GM19452 (cell line): ENCODE results near the gene VSIG10L2.

Experiments used
- ATAC-seq: cut with Tn5 transposase; IDR thresholded peaks from one replicate; pipeline ENCODE4 v1.9.1; 2021; ENCODE audit not compliant: unreplicated experiment

VSIG10L2 gene

DNA sequence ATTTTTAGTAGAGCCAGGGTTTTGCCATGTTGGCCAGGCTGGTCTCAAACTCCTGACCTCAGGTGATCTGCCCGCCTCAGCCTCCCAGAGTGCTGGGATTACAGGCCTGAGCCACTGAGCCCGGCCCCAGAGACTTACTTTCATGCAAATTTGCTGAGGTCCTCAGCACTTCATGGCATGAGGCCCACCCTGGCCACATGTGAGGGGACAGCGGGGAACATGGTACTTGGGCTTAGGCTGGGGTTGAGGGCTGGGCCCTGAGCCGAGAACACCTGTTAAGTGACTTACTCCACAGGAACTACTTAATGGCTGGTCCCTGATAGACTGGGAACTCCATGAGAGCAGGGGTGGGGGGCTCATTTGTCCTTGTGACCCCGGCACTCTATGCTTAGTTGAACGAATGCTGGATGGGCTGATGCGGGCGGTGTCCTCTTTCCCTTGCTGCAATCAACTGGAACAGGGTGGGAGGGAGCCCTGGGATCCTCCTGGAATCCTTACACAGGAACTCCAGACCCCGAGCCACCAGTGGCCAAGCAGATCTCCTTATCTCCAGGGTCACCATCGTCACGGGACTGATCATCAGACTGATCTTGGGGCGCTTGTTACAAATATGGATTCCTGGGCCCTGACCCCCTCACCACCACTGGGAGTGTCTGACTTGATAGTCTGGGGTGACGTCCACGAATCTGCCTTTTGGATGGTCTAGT is 1.0 kb downstream of the VSIG10L2 start:
- no peak for ATAC-seq

DNA sequence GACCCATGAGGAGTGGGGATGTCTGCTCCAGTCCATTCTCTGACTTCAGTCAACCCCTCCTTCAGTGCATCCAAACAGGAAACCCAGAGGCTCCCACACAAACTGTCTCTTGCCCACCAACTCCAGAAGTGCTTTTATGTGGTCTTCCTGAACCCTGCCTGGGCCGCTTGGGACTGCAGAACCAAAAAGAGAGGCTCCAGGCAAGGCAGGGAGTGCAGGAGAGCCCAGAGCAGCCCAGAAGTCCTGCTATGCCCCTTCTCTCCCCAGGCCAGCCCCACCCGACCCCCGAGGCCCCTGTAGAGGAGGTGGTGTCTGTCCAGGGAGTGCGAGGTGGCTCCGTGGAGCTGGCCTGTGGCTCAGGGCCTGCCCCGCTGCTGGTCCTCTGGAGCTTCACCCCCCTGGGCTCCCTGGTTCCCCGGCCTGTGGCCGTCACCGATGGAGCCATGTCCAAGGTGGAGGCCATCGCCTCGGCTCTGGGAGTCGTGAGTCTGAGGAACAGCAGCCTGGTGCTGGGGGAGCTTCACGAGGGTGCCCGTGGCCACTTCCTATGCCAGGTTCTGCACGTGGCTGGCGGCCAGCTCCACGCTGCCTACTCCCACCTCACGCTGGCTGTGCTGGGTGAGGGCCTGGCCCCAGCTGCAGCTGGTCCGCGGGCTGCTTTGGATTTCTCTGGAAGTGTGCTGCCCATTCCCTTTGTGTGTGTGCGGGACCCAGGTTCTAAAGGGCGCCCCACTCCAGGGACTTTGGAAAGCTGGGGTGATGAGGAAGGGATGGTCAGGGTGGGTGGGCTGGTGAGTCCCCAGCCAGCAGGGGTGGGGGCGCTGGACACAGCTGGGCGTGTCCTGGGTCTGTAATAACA is 1.8 kb downstream of the VSIG10L2 start:
- ATAC-seq = no peak

DNA sequence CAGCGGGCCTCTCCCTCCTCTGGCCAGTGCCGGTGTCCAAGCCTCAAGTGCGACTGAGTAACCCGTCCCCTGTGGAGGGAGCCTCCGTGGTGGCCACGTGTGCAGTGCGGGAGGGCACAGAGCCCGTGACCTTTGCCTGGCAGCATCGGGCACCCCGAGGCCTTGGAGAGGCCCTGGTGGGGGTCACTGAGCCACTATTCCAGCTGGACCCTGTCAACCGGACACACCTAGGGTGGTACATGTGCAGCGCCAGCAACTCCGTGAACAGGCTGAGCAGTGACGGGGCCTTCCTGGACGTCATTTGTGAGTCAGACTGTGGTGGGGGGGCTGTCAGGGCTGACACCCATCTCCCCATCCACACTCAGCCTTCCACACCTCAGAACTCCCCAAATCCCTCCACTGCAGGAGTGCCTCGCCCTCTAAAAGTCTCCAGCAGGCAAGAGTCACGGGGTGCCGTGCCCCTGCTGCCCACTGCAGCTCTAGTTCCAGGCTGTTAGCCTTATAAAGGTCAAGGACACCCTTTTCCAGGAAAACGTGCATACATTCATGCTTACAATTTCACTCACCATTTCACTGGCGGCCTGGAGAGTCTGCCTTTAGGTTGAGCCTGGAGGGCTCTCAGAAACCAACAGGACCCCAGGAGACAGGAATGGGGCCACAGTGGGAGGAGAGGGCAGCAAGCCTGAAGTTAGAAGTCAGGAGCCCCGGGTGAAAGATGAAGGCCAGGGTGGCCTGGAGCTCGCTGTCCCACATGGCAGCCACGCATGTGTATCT is 2.6 kb downstream of the VSIG10L2 start:
- ATAC-seq = no peak

DNA sequence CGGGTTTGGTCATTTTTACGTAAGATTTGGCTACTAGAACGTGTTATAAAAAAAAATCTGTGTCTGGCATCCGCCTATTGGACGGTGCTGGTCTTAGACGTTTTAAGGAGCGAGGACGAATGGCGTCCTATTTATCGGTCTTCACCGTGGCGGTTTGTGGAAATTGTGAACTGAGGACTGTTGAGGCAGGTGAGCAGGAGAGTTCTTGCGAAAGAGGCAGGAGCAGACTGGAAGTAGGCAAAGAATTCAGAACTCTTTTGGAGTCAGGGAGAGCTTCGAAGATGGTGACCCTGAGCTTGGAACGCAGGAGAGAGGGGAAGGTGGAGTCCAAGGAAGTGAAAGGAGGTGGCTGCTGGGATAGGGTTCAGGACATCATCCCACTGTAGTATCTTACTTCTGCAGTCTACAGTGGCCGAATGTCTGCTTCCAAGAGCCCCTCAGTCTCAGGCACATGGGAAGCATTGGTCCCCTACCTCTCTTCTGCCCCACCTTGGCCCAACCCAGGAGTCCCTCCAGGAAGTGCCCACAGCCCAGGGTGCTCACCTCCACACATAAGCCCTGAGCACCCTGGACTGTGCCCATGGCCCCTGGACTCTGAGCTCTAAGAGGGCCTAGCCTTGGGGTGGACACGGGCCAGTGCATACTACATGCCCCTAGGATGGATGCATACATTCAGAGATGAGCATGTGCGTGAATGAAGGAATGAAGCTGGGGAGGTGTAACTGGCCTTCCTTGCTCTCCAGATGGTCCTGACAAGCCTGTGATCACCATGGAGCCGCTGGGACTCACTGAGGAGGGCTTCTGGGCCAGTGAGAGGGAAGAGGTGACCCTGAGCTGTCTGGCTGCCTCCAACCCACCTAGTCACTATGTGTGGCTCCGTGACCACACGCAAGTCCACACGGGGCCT is 3.7 kb downstream of the VSIG10L2 start:
- ATAC-seq = no peak

DNA sequence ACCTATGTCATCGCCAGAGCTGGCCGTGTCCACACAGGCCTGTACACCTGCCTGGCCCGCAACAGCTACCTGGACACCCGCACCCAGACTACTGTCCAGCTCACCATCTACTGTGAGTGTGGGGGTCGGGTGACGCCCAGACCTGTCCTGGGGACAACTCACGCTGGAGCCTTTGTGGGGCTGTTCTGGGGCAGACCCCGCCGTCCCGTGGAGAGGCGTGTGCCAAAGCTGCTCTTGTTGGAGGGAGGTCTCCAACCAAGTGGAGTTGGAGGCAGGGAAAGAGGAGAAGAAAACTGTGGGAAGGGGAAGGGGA is 4.3 kb downstream of the VSIG10L2 start:
- ATAC-seq = no peak

DNA sequence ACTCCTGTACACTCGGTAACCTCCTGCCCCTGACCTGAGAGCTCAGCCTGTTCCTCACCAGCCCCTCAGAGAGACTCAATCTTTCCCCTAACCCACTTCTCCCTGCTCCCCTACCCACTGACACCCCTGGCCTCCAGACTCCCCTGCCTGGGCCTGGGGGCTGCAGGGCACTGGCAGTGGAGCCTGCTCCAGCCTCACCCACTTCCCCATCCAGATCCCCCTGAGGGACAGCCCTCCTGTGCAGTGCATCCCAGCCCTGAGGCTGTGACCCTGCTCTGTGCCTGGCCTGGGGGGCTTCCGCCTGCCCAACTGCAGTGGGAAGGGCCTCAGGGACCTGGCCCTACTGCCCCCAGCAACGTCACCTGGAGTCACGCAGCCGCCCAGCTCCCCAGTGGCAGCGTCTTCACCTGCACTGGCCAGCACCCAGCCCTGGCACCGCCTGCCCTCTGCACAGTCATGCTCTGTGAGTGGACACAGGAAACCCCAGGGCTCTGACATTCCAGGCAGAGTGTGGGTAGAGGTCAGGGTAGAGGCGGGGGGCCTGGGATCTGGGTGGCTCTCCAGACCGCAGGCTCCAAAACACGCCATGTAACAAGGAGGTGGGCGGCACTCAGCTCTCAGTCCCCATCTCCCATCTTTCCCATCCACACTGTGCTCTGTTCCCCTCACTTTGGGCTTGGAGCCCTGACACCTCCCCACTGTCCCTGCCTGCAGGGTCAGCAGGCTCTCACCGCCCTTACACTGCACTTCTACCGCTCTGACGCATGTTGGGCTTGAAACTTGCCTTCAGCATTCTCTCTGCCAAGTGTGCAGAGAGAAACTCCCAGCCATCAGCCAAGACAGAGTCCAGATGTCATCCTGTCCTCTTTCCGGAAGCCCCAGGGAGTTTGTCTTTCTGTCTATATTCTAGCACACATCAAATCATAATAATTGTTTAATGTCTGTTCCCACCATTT is 5.1 kb downstream of the VSIG10L2 start:
- no peak for ATAC-seq

DNA sequence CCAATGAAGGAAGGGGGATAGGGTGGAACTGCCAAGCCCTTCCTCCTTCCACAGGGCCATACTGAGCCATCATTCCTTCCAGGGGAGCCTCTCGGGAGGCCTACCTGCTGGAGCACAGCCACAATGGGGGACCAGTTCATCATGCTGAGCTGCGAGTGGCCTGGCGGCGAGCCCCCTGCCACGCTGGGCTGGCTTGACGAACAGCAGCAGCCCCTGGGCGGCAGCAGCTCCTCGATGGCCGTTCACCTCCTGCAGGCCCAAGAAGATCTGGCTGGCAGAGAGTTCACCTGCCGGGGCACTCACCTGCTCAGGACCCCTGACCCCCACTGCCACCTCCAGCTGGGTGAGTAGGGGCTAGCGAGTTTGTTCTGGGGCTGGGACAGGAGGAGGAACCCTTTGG is 5.9 kb downstream of the VSIG10L2 start:
- no peak for ATAC-seq

DNA sequence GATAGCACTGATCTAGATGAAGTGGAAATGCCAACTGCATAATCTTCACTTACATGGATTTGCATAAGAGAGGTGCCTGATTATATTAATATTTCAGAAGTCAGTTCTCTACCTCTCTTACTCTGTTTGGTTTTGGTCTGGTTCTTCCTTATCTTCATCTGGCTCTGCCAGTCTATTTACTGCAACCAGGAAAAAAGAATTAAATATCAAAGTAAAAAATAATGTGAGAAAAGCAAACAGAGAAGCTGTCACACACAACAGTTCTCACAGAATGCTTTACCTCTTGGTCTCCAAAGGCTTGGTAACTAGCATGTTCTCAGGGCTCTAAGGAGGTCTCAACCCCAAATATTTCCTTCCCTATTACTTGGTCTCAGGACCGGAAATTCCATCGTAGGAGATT is 6.7 kb downstream of the VSIG10L2 start:
- no peak for ATAC-seq

DNA sequence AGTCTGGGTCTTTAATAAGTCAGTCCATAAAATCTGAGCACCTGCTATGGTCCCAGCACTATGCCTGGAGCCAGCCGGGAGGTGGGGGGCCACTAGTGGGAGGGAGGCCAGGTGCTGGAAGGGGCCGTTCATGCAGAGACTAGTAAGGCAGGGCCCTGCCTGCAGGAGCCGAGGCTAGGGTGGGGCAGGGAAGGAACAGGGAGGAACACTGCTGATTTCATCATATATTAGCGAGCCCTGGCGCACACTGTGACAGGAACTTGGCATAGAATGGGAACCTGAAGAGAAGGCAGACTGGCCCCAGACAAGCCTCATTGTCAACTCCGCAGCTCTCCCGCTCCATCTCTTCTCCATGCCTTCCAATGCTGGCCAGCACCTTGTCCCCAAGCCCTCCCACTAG is 7.1 kb downstream of the VSIG10L2 start:
- no peak for ATAC-seq

DNA sequence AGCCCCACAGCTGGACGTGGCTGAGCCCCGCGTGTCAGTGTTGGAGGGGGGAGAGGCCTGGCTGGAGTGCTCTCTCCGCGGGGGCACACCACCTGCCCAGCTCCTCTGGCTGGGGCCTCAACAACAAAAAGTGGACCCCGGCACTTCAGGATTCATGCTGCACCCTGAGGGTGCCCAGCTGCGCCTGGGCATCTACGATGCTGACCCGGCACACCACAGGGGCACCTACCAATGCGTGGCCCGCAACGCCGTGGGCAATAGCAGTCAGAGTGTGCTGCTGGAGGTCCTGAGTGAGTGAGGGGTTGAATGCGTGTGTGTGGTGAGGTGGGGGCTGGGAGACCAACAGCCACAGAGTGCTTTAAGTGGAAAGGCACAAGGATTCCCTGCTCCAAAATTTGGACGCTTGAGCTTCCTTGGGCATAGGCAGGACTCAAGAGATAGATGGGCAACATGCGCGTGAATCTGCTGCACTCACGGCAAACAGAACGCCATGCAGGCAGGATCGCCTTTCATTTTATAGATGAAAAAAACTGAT is 7.6 kb downstream of the VSIG10L2 start:
- no peak for ATAC-seq

DNA sequence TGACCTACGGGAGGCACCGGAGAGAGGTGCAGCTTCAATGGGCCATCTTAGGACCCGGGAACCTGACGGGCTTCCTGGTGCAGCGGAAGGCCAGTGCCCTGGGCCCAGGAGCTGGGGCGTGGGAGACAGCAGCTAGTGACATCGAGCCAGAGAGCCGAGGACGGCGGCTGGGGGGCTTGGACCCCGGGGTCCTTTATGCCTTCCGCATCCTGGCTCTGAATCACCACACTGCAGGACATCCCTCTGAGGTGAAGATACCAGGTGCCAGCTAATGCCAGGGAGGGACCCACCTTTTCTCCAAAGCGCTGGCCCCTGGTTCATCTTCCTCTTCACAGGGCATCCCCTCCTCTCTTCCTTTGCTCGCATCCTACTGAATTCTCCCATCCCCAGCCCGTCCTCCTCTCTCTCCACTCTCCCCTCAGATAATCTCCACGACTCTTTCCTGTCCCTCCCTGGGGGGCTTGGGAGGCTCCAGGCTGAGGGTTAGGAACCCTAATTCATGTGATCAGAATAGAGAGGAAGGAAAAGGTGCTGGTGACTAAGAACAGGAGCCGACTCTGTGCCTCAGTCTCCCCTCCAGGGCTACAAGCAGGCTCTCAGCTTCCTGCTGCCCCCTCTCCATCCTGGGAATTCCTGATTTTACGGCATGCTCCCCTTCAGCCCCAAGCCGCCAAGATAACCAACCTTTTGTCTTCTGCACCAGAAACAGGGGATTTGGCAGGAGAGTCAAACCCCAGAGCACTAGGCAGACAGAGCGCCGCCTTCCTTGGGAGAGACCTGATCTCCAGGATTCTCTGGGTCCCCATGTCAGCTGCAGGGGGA is 8.5 kb downstream of the VSIG10L2 start:
- ATAC-seq = no peak

DNA sequence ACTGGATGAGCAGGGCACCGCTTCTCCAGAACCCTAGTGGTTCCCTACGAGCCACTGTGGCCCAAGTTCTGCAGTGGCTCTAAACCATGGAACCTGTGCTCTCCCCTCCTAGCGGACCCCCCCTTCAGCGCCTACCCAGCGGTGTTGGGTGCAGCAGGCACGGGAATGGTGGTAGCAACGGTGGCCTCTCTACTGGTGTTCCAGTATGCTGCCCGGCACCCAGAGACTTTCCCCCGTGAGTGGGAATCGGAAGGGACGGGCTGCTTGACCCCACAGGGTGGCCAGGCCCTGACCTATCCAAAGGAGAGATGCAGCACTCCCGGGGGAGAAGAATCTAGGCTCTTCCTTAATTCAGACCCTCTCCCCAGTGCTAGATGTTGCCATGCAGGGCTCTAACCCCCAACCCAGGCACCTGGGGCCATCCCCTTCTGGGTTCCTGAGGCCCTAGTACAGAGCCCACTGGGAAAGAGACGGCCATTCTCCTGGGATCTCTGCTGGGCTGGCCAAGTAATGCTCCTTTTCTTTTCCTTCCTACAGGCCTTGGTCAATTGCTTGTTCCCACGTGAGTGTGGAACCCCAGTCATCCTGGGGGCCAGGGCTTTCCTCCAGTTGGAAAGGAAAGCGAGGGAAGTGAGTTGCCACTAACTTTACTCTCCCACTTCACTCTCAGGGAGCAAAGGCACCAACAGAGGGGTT is 9.2 kb downstream of the VSIG10L2 start:
- no peak for ATAC-seq

DNA sequence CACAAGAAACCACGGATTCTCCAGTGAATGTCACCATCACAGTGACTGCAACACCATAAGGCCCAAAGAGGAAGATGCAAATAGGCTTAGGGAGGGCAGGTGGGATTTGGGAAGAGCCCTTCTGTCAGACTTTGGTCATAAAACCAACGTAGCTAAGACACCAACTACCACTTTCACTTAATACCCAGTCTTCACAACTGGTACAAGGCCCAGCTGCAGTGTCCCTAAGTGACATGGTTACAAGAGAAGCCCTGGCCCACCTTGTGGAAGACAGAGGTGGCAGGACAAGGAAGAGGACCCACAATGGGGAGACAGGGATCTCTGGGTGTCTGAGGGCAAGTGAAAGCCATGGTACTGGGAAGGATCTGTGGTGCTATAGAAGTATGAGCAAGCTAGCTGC is 10.0 kb downstream of the VSIG10L2 start:
- no peak for ATAC-seq

DNA sequence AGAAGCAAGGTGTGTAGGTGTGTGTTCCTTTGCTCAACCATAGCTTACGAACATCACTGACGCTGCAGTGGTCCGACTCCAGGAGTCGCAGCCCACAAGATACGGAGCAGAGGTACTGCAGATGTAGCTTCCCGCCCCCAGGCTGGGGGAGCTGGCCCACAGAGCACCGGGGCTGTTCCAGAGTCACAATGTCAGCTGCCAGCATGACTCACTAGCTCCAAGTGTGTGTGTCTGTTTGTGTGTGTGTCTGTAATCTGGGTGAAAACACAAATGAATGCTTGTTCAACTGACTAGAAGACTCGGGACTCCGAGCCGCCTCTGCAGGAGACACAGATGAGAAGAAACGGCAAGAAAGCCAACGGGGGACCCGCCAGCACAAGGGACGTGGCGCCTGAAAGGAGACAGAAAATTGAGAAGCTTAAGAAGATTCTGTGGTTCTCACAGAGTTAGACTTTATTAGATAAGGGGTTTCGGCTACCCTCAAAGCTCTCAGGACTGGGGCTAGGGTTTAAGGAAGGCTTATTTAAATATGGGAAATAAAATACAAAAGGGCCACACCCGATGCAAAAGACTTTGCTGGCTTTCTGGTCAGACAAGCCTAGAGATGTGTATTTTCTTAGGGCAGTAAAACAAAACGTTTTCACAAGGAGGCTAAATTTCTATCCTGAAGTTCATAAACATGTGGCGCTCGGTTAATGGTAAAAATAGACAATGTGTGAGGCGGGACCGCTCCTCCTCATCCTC is 10.7 kb downstream of the VSIG10L2 start:
- ATAC-seq = no peak

DNA sequence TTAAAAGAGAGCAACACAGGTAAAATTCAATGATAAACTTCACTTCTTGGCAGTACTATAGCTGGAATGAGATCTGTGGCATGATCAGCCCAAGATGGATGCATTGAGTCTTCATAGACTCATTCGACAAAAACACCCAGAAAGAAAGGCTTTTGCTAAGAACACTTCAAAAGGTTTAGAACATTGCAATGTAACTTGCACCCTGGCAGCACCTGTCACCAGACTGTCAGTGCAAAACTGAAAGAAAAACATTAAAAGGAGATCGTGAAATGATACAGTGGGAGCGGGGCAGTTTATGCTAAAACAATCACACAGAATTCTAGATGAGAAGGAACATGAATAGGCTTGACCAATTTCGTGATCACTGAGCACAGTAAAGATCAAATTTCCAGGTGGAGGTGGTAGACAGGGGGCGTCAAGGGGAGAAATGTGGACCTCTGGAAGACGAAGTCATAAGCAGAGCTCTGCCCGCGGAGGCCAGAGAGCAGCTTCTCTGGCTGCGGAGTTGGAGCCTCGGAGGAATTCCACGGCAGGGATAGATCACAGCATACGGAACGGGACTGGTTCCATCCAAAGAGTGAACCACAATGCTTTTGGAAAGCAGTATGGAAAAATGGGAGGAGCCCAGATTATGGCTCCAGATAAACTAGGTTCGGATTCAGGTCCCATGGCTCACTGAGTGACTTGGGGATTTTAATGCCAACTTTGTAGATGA is 11.9 kb downstream of the VSIG10L2 start:
- no peak for ATAC-seq

DNA sequence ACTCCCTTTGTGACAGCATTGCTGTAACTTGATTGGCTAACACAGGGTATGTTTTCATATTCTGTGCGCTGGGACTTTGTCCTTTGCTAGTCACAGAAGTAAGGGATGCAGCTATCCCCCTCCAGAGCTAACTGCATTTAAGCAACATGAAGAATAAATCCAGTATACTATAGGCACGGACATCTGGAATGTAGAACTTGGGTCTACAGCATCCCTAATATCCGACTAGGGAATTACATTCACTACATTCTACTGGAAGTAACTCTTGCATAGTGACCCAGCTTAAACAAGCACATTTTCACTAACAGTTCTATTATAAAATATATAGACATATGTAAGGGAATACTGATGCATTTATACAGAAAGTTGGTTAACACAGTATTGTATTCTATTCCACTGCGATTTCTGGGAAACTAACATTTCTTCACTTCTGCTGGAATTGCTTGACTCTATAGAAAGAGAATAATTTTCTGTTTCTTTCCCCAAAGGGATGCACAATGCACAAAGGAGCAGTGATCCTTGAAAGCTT is 13.1 kb downstream of the VSIG10L2 start:
- ATAC-seq = no peak
